HFFc6 (cell line): Measurements from ENCODE around the gene DRD4. TPM values are rescaled to one million over a fixed set of nuclear protein-coding genes. Genes with fewer than 3 reads are reported as not detected.
A peak's percentile ranks its signal among the peaks of the same experiment; 100 is the strongest.

Source experiments
- DNase-seq: peaks from one replicate; pipeline ENCODE4 v3.0.0-alpha.2; 2018
- H3K27ac Mint-ChIP-seq: 2 replicates; pipeline ENCODE4 v1.8.0; 2020; ENCODE audit warnings: mild to moderate bottlenecking, mixed read lengths
- H3K27me3 Mint-ChIP-seq: 2 replicates; pipeline ENCODE4 v1.8.0; 2021; ENCODE audit warnings: mild to moderate bottlenecking, moderate library complexity, mixed read lengths; ENCODE audit not compliant: insufficient read depth
- H3K36me3 Mint-ChIP-seq: 2 replicates; pipeline ENCODE4 v1.8.0; 2021; ENCODE audit warnings: low read depth, mixed read lengths
- H3K4me1 Mint-ChIP-seq: 2 replicates; pipeline ENCODE4 v1.8.0; 2020; ENCODE audit warnings: low read depth, mixed read lengths
- H3K4me3 Mint-ChIP-seq: 2 replicates; pipeline ENCODE4 v1.8.0; 2020; ENCODE audit warnings: mild to moderate bottlenecking, moderate library complexity, mixed read lengths
- H3K9me3 Mint-ChIP-seq: 2 replicates; pipeline ENCODE4 v1.8.0; 2020; ENCODE audit warnings: mild to moderate bottlenecking, mixed read lengths
- total RNA-seq, 6 experiments: library from RNA; stranded (reverse); fragmentation: NEBNext Ultra II Directional; extraction: Animal tissue kit (Norgen Biotek cat#: 25700); gene quantifications; 2 replicates in 1 of 6; 3 replicates in 5 of 6; pipeline ENCODE4 v1.2.3, GENCODE V29; 2021
- TF ChIP-seq, protein P1 (sequence below): fragments of 200-600 bp; sonication (generic); IDR thresholded peaks from 2 replicates; pipeline ENCODE4 v1.5.0; 2021; ENCODE audit warnings: antibody characterized with exemption, mild to moderate bottlenecking

DRD4 gene
- total RNA-seq, 6 experiments from 2014 or later = 0.14 to 0.61 (median 0.38) TPM

DNA sequence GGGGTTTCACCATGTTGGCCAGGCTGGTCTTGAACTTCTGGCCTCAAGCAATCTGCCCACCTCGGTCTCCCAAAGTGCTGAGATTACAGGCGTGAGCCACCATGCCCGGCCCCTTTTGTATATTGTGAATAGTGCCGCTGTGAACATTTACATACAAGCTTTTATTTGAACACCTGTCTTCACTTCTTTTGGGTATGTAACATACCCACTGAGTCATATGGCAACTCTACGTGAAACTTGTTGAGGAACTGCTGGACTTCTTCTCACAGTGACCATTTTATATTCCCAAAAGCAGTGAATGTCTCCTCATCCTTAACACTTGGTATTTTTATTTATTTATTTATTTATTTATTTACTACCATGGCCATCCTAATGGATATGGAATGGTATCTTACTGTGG is 6.2 kb upstream of the DRD4 start:
- Mint-ChIP-seq H3K4me3 (no peak overlapping the region), H3K4me1 (peaks cover 22% of the 10 kb centered on the region), H3K27me3 (peaks cover 17% of the 10 kb centered on the region), H3K36me3 (peaks cover 11% of the 10 kb centered on the region), H3K27ac (no peak overlapping the region), H3K9me3 (peaks cover 9% of the 10 kb centered on the region; the same call in 1 of the 2 replicates)
- TF ChIP-seq, protein P1, sequence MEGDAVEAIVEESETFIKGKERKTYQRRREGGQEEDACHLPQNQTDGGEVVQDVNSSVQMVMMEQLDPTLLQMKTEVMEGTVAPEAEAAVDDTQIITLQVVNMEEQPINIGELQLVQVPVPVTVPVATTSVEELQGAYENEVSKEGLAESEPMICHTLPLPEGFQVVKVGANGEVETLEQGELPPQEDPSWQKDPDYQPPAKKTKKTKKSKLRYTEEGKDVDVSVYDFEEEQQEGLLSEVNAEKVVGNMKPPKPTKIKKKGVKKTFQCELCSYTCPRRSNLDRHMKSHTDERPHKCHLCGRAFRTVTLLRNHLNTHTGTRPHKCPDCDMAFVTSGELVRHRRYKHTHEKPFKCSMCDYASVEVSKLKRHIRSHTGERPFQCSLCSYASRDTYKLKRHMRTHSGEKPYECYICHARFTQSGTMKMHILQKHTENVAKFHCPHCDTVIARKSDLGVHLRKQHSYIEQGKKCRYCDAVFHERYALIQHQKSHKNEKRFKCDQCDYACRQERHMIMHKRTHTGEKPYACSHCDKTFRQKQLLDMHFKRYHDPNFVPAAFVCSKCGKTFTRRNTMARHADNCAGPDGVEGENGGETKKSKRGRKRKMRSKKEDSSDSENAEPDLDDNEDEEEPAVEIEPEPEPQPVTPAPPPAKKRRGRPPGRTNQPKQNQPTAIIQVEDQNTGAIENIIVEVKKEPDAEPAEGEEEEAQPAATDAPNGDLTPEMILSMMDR = no peak
- no peak for DNase-seq

DNA sequence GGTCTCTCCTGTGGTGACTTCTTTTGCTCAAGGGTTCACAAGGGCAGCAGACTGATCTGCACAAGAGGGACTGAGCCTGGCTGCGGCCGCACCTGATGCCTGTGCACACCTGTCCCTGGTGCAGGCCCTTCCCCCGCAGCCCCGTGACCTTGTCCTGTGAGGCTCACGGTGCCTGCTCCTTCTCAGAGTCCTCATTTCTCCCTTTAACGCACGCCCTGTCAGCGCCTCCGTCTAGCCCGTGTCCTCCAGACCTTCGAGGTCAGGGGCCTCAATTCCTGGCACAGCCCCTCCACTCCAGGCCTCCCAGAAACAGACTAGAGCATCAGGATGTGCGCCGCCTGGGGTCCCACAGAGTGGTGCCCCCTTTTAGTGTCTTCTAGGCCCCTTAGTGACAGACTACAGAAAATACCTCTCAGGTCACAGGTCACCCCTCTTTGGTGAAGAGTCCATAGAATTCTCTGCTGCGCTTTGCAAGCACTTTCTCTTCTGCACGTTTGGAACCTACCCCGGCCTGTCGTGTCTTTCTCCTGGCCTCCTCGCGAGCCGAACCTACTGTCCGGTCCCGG is 1.0 kb upstream of the DRD4 start:
- H3K4me1 Mint-ChIP-seq = peaks cover 5% of the 10 kb centered on the region; the same call in 1 of the 2 replicates
- peaks cover 10% of the 10 kb centered on the region for H3K27me3 Mint-ChIP-seq

DNA sequence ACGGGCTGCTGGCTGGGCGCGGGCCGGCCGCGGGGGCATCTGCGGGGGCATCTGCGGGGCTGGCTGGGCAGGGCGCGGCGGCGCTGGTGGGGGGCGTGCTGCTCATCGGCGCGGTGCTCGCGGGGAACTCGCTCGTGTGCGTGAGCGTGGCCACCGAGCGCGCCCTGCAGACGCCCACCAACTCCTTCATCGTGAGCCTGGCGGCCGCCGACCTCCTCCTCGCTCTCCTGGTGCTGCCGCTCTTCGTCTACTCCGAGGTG is 194 bp downstream of the DRD4 start:
- TF ChIP-seq, protein P1 = no peak
- H3K4me3 Mint-ChIP-seq = peak overlapping the region; percentile 70

More for the DNA sequence above, 1.0 kb upstream of the DRD4 start:
- no peak overlapping the region for H3K27ac Mint-ChIP-seq
- no peak overlapping the region for H3K4me3 Mint-ChIP-seq
- TF ChIP-seq, protein P1 = no peak
- no peaks in the 10 kb centered on the region for H3K9me3 Mint-ChIP-seq
- DNase-seq = no peak
- H3K36me3 Mint-ChIP-seq = no peaks in the 10 kb centered on the region

DNA sequence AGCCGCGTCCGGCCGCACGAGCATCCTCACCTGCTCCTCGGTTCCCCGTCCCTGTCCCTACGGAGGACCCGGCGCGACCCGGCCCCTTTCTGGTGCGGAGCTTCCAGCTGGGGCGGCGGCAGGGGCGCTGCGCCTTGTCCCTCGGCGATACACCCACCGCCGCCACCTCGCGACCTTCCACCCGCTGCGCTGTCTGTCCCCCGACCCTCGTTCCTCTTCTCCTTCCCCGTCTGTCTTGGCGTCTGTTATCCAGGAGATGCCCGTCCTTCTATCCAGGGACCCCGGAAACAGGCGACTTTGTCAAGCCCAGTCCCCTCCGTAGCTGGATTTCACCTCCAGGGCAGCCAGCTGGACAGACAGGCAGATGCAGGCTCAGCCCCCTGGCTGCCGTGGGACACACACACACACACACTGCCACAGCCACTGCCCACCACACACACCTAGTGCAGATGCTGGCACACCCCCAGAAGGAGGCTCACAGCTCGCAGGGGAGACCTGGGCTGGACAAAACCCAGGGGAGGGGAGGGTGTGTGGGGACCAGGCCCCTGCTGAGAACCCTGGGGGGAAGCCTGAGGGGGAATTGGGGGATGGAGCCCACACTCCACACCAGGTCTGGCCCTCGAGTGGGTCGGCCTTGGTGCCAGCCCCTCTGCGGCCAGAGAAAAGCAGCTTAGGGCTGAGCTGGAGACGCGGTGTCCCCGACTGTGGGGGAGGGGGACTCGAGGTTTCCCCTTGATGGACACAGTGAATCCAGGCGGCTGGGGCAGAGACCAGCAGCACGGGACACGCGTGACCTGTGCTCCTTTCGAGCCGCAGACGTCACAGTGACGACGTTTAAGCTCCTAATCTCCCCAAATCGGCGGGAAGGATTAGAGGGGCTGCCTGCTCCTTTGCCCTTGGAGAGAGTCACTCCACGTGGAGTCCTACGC is 788 bp downstream of the DRD4 start:
- Mint-ChIP-seq H3K9me3 (no peaks in the 10 kb centered on the region), H3K36me3 (no peaks in the 10 kb centered on the region), H3K27me3 (peaks cover 10% of the 10 kb centered on the region), H3K4me1 (peaks cover 5% of the 10 kb centered on the region; the same call in 1 of the 2 replicates), H3K27ac (no peak overlapping the region), H3K4me3 (peak overlapping the region; percentile 70)
- TF ChIP-seq, protein P1 = no peak
- DNase-seq = no peak

More for the DNA sequence above, 194 bp downstream of the DRD4 start:
- Mint-ChIP-seq H3K27ac (no peak overlapping the region), H3K9me3 (no peaks in the 10 kb centered on the region), H3K4me1 (peaks cover 5% of the 10 kb centered on the region; the same call in 1 of the 2 replicates), H3K36me3 (no peaks in the 10 kb centered on the region), H3K27me3 (peaks cover 13% of the 10 kb centered on the region)
- DNase-seq = no peak

DNA sequence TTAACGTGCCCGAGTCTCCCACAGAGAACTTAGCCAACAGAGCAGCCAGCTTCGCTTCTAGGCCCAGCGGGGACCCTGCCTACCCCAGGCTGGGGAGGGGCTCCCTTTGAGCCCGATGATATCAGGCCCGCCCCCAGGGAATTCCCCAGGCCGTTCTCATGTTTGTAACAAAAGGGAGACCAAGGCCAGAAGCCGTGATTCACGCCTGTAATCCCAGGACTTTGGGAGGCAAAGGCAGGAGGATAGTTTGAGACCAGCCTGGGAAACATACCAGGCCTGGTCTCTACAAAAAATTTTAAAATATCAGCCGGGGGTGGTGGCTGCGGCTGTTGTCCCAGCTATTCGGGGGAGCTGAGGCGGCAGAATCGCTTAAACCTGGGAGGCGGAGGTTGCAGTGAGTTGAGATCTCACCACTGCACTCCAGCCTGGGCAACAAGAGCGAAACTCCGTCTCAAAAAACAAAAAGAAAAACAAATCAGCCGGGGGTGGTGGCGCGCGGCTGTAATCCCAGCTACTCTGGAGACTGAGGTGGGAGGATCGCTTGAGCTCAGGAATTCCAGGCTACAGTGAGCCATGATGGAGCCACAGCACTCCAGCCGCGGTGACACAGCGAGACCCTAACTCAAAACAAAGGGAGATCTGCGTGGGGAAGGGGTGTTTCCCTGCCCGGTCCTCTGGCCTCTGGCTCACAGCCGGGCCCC is 1.7 kb downstream of the DRD4 start:
- Mint-ChIP-seq H3K4me3 (no peak overlapping the region), H3K4me1 (peaks cover 5% of the 10 kb centered on the region; the same call in 1 of the 2 replicates), H3K27me3 (peaks cover 10% of the 10 kb centered on the region), H3K36me3 (no peaks in the 10 kb centered on the region), H3K27ac (no peak overlapping the region), H3K9me3 (no peaks in the 10 kb centered on the region)
- DNase-seq = no peak
- TF ChIP-seq, protein P1 = no peak
